DOHH2 (cell line): ENCODE results near the gene CAMSAP3.

ENCODE experiments used
- H3F3A ChIP-seq: fragments of 200-600 bp; sonication (generic), shearing (Covaris generic); 2 replicates; pipeline ENCODE4 v1.6.0; 2016; ENCODE audit warnings: antibody characterized with exemption, mild to moderate bottlenecking; ENCODE audit not compliant: control insufficient read depth, insufficient read depth
- H3K27ac ChIP-seq: fragments of 200-600 bp; sonication (generic); 2 replicates; pipeline ENCODE4 v1.5.1; 2014; ENCODE audit warnings: low read depth, mild to moderate bottlenecking, low read length, moderate library complexity
- H3K27me3 ChIP-seq: fragments of 200-600 bp; sonication (generic); 2 replicates; pipeline ENCODE4 v1.6.1; 2014; ENCODE audit warnings: mild to moderate bottlenecking, low read length, mixed read lengths; ENCODE audit not compliant: control insufficient read depth
- H3K36me3 ChIP-seq: fragments of 200-600 bp; sonication (generic); 2 replicates; pipeline ENCODE4 v1.6.1; 2014; ENCODE audit warnings: mild to moderate bottlenecking, low read length, moderate library complexity, mixed read lengths; ENCODE audit not compliant: control insufficient read depth
- H3K4me1 ChIP-seq: fragments of 200-600 bp; sonication (generic); 2 replicates; pipeline ENCODE4 v1.6.1; 2014; ENCODE audit warnings: mild to moderate bottlenecking, low read length, mixed read lengths; ENCODE audit not compliant: control insufficient read depth
- H3K4me2 ChIP-seq: fragments of 200-600 bp; sonication (generic); 2 replicates; pipeline ENCODE4 v1.6.0; 2014; ENCODE audit warnings: mild to moderate bottlenecking, low read length, moderate library complexity
- H3K4me3 ChIP-seq: fragments of 200-600 bp; sonication (generic); 2 replicates; pipeline ENCODE4 v1.5.1; 2014; ENCODE audit warnings: mild to moderate bottlenecking, low read length, mixed read lengths
- H3K79me2 ChIP-seq: fragments of 200-600 bp; sonication (generic); 2 replicates; pipeline ENCODE4 v1.6.1; 2014; ENCODE audit warnings: mild to moderate bottlenecking, low read length, mixed read lengths; ENCODE audit not compliant: control insufficient read depth
- H3K9me2 ChIP-seq: fragments of 200-600 bp; sonication (generic); replicated peaks from 2 replicates; pipeline ENCODE4 v1.6.1; 2014; ENCODE audit warnings: mild to moderate bottlenecking, low read length, mixed read lengths; ENCODE audit not compliant: control insufficient read depth
- H3K9me3 ChIP-seq: fragments of 200-600 bp; sonication (generic); 2 replicates; pipeline ENCODE4 v1.6.1; 2014; ENCODE audit warnings: antibody characterized with exemption, low read length, mixed read lengths; ENCODE audit not compliant: control insufficient read depth, insufficient read depth
- H4K20me1 ChIP-seq: fragments of 200-600 bp; sonication (generic); 2 replicates; pipeline ENCODE4 v1.6.0; 2014; ENCODE audit warnings: low read depth, mild to moderate bottlenecking, antibody characterized with exemption, low read length, moderate library complexity; ENCODE audit not compliant: control insufficient read depth, insufficient read depth
- EZH2phosphoT487 ChIP-seq: fragments of 200-600 bp; sonication (generic); IDR thresholded peaks from 2 replicates; pipeline ENCODE4 v1.6.1; 2017; ENCODE audit warnings: borderline replicate concordance, mild to moderate bottlenecking, antibody characterized with exemption, low read length, moderate library complexity, mixed read lengths
- TF ChIP-seq, protein P1 (sequence below): fragments of 200-600 bp; sonication (generic); IDR thresholded peaks from one replicate; pipeline ENCODE4 v1.5.1; 2014; ENCODE audit warnings: antibody characterized with exemption, mild to moderate bottlenecking, low read depth, low read length; ENCODE audit not compliant: poor library complexity, severe bottlenecking

CAMSAP3 gene

DNA sequence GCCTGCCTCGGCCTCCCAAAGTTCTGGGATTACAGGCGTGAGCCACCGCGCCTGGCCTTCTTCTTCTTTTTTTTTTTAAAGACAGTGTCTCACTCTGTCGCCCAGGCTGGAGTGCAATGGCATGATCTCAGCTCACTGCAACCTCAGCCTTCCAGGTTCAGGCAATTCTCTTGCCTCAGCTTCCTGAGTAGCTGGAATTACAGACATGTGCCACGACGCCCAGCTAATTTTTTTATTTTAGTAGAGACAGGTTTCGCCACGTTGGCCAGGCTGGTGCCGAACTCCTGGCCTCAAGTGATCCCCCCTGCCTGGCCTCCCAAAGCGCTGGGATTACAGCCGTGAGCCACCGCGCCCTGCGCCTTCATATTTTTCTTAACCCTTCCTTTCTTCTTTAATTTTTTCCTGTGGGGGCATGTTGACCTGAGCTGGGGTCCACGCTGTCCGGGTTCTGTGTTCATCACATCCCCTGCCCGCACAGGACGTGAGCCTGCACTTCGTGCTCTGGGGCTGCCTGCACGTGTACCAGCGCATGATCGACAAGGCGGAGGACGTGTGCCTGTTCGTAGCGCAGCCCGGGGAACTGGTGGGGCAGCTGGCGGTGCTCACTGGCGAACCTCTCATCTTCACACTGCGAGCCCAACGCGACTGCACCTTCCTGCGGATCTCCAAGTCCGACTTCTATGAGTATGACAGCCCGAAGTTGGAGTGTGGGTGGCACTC is 46.1 kb upstream of the CAMSAP3 start:
- Histone ChIP-seq H3K4me3 (no peak overlapping the region), H4K20me1 (no peaks in the 10 kb centered on the region), H3K4me1 (no peaks in the 10 kb centered on the region), H3K79me2 (no peaks in the 10 kb centered on the region), H3K9me2 (no peaks in the 10 kb centered on the region), H3K36me3 (peaks cover 10% of the 10 kb centered on the region; the same call in 1 of the 2 replicates), H3K4me2 (no peak overlapping the region), H3K9me3 (no peaks in the 10 kb centered on the region), H3K27me3 (no peaks in the 10 kb centered on the region), H3F3A (0 out of 2 replicates have a peak, but pooled peaks cover 2% of the 10 kb centered on the region), H3K27ac (no peak overlapping the region)
- no peak for TF ChIP-seq EZH2phosphoT487
- TF ChIP-seq, protein P1, sequence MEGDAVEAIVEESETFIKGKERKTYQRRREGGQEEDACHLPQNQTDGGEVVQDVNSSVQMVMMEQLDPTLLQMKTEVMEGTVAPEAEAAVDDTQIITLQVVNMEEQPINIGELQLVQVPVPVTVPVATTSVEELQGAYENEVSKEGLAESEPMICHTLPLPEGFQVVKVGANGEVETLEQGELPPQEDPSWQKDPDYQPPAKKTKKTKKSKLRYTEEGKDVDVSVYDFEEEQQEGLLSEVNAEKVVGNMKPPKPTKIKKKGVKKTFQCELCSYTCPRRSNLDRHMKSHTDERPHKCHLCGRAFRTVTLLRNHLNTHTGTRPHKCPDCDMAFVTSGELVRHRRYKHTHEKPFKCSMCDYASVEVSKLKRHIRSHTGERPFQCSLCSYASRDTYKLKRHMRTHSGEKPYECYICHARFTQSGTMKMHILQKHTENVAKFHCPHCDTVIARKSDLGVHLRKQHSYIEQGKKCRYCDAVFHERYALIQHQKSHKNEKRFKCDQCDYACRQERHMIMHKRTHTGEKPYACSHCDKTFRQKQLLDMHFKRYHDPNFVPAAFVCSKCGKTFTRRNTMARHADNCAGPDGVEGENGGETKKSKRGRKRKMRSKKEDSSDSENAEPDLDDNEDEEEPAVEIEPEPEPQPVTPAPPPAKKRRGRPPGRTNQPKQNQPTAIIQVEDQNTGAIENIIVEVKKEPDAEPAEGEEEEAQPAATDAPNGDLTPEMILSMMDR: no peak

DNA sequence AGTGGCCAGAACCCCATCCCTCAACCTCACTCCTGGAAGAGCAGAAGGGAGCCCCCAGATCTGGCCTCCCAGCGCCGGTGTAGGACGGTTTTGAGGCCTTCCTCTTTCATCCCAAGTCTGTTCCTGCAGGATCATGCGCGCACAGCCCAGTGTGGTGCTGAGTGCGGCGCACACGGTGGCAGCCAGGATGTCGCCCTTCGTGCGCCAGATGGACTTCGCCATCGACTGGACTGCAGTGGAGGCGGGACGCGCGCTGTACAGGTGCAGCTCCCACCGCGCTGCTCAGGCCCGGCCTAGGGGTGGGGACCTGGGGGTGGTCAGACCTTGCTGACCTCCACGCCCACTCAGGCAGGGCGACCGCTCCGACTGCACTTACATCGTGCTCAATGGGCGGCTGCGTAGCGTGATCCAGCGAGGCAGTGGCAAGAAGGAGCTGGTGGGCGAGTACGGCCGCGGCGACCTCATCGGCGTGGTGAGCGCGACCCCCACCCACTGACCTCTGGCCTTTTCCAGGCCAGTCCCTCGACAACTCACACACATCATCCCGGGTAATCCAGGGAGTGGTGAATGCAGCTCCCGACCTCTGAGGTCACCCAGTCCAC is 45.4 kb upstream of the CAMSAP3 start:
- Histone ChIP-seq H3K27ac (no peak overlapping the region), H3F3A (0 out of 2 replicates have a peak, but pooled peaks cover 2% of the 10 kb centered on the region), H3K4me2 (no peak overlapping the region), H3K9me3 (no peaks in the 10 kb centered on the region), H3K27me3 (no peaks in the 10 kb centered on the region), H3K79me2 (no peaks in the 10 kb centered on the region), H3K9me2 (no peaks in the 10 kb centered on the region), H4K20me1 (no peaks in the 10 kb centered on the region), H3K4me3 (no peak overlapping the region), H3K4me1 (no peaks in the 10 kb centered on the region), H3K36me3 (peaks cover 16% of the 10 kb centered on the region; the same call in 1 of the 2 replicates)
- TF ChIP-seq, protein P1: no peak
- no peak for TF ChIP-seq EZH2phosphoT487

DNA sequence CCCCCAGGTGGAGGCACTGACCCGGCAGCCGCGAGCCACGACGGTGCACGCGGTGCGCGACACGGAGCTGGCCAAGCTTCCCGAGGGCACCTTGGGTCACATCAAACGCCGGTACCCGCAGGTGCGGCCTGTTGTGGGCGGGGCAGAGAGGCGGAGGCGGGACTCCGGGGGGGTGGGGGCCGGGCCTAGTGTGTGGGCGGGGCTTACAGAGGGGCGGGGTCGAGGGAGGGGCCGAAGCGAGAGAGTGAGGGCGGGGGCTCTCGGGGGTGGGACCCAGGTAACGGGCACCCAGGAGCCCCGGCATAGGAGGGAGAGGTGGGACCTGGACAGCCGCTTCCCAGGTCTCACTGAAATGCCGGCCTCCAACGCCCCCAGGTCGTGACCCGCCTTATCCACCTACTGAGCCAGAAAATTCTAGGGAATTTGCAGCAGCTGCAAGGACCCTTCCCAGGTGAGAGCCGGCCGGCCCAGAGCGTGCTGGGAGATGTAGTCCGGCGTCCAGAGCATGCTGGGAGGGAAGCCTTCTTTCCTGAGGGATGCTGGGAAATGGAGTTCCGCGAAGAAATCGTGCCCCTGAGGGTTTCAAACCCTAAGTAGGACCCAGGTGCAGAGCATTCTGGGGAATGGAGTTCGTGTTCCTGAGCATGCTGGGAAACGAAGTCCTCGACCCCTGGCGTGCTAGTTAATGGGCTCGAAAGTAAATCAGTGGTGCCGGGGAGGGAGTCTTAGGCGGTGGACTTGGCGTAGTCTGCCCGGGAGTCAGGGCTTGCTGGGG is 44.5 kb upstream of the CAMSAP3 start:
- no peaks in the 10 kb centered on the region for H4K20me1 ChIP-seq
- H3K36me3 ChIP-seq: peaks cover 20% of the 10 kb centered on the region; the same call in 1 of the 2 replicates
- no peaks in the 10 kb centered on the region for H3K9me2 ChIP-seq
- no peak overlapping the region for H3K27ac ChIP-seq
- H3F3A ChIP-seq: no peaks in the 10 kb centered on the region
- H3K27me3 ChIP-seq: no peaks in the 10 kb centered on the region
- no peak overlapping the region for H3K4me2 ChIP-seq
- no peak overlapping the region for H3K4me3 ChIP-seq
- TF ChIP-seq EZH2phosphoT487: no peak
- TF ChIP-seq, protein P1: no peak
- H3K79me2 ChIP-seq: no peaks in the 10 kb centered on the region
- H3K4me1 ChIP-seq: no peaks in the 10 kb centered on the region
- no peaks in the 10 kb centered on the region for H3K9me3 ChIP-seq
